GM20431 (cell line): Measurements from ENCODE around the gene RARB.

ENCODE experiments used
- in situ Hi-C: fragments of 300-500 bp; cut with MseI, MboI; formaldehyde crosslinking; loops from one replicate; pipeline ENCODE4 v1.15.0; 2020; ENCODE audit warnings: low sequenced_read_pairs; ENCODE audit not compliant: unreplicated experiment

RARB gene

DNA sequence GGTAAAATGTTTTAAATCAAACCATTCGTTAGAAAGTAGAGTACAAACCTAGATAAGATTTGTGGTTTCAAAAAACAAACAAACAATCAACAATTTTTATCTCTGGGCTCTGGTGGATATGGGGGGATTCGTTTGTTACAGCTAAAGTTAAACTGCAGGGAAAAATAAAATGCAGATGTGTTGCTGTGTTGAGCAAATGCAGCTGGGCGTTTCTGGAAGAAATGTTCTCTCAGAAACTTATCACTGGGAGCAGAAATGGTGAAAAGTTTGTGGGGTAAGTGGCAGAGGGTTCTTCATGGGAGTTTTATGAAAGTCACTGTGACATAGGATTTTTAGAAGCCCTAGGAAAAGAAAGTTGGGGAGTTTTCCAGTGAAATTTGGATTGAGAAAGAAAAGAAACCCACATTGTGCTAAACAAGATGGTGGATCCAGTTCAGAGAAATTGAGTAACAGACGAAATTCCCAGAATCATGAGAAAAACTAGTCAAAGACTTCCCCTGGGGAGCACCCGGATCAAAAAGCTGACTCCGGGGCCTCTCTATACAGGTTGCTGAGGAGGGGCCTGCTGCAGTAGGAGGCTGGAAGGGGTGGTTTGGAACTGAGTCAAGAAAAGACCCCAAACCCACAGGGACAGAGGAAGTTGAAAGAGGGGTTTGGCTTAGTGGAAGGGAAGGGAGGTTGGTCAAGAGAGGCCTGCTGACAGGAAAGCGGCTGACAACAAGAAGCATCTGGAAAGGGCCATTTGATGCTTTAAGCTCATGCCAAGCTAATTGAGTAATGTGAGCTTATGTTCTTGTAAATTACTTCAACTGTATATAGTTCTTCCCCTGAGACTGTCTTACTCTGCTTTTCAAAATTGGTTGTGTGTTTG is 108.7 kb downstream of the RARB start:
- in situ Hi-C loops: no loop called here

DNA sequence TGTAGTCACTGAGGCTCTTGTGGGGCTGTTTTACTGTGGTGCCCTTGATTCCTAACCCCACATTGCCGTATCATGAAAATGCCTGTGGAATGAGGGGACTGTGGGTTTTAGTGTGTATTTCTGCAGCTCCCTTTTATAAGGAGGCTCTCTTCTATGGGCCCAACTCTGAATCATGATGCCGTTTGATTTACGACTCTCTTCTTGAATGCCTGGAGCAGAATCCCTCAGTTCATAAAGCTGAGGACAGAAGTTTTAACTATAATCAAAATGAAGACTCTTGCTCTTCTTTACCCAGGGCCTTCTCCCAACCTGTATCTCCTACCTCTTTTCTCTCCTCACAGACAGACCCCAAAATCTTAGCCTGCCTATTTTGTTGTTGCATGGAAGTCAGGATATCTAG is 109.5 kb downstream of the RARB start:
- in situ Hi-C loops: no loop called here

DNA sequence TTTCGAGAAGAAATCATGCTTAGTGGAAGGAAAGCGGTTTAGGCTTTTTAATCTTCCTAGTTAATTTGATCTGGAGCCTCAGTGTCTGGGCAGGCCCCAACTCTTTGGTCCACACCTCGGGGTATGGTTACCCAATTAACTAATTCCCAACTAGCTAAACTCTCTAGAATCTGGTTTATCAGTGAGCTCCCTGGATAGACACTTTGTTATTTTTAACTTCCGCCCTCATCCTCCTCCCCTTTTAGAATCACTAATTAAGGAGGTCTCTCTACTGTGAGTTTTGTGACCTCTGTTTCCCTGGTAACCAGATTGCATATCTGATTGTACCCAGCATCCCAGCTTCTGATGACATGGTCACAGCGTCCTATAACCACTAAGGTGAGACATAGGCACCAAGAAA is 112.2 kb downstream of the RARB start:
- in situ Hi-C loops: no loop called here

DNA sequence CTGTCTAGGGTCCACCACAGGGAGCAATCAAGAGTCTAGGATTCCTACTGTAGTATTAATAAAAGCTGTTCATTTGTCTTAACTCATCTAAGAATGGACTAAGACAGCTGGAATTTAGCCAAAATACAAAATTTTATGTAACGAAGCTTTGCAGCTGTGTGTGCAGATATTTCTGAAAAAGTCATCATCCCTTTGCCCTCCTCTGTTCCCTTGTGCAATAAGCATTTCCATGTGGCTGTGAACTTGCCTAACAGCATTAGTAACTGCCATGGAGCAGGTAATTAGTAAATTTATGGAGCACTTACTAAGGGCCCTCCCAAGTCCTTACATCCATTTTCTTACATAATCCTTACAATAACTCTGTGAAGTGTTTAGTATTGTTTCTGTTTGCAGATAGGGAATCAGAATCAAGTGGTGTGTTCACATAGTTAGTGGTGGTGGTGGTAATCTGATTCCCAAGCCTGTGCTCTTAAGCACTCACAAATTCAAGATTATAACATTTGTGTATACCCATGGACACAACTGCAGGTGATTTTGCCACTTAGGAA is 114.5 kb downstream of the RARB start:
- in situ Hi-C loops: no loop called here

DNA sequence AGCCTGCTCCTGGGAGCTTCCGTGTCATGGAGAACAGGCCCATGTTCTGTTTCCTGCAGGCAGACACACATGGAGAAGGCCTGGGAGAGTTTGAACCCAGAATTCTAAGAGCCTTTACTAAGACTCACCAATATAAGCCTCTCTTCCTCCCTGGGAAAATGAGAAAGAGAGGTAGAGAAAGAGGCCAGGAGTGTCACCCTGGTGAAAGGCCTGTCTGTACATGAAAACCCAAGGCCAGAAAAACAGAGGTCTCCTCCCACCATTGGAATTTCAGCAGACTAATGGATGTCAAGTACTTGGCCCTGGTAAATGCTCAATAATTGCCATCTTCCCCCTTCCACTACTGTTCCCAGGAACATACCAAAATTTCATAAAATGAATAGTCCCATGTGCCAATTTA is 119.0 kb downstream of the RARB start:
- in situ Hi-C loops: no loop called here

DNA sequence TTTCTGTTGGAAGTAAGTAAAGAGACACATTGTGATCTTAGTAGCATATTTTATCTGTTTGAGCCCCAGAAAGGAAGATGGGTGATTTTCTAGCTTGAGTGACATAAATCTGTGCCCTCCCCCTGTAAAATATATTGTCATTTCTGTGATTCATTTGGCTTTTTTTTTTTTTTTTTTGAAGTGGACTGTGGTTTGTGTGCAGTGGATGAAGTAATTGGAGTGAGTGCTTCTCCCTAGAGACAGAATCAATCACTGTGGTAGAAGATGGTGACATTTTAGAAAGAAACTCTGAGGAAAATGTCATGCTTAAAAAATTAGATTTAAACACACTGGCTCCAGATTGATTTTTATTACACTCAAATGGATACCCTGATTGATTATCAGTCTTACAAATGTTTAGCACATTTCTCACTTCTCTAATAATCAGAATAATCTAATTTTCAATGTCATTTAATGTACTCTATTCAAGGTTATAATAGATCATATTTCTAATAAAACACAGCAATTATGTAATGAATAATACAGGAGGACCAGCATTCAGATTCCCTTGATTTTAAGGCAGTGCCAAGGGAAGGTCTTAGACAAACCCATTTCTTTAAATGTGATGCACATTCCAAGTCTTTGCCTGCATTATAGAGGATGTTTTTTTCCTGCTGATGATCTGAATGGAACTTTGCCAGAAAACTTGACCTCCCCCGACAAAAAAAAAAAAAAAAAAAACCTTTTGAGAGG is 120.0 kb downstream of the RARB start:
- in situ Hi-C loops: no loop called here

DNA sequence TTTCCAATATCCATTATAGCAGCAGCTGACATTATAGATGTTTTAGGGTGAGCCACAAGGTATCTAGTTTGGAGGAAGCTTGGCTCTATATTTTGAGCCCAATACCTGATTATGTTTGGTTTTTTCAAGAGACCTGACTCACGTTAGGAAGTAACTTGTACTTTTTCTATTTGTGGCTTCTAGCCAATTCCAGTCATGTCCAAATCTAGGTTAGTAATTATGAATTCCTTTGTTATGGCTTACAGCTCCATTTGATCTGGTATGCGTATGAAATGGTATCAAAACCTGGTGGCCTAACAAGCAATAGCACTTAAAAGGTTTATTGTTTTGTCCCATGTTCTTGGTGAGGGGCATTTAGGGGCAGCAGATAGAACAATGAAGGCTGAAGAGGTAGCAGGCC is 120.8 kb downstream of the RARB start:
- in situ Hi-C loops: no loop called here

DNA sequence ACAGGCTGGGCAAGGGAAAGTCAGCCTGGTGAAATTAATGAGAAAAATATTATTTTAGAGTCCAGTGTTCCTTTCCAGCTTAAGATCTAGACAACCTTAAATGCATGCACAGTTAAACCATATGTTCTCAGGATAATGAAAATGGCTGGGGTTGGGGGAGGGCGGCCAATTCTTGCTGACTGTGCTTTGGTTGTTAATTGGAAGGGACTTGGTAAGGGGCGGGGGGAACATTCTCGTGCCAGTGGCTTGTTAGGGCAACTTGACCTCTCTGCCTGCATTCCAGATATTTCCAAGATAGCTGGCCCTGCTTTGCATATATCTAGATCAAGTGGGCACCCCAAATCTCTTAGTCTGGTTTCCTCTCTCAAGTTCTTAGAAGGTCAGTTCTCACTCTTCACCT is 124.2 kb downstream of the RARB start:
- in situ Hi-C loops: no loop called here

DNA sequence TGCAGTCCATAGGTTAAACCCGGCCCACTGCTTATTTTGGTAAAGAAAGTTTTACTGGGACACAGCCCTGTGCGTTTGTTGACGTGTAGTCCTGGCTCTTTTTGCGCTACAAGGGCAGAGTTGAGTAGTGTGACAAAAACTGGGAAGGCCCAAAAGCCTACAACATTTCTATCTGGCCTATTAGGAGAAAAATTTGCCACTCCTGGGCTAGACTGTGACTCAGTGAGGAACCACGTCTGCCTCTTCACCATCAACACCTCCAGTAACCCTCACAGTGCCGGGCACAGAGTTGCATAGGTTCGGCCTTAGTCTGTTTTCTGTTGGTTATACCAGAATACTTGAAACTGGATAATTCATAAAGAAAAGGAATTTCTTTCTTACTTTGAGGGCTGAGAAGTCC is 126.3 kb downstream of the RARB start:
- in situ Hi-C loops: no loop called here

DNA sequence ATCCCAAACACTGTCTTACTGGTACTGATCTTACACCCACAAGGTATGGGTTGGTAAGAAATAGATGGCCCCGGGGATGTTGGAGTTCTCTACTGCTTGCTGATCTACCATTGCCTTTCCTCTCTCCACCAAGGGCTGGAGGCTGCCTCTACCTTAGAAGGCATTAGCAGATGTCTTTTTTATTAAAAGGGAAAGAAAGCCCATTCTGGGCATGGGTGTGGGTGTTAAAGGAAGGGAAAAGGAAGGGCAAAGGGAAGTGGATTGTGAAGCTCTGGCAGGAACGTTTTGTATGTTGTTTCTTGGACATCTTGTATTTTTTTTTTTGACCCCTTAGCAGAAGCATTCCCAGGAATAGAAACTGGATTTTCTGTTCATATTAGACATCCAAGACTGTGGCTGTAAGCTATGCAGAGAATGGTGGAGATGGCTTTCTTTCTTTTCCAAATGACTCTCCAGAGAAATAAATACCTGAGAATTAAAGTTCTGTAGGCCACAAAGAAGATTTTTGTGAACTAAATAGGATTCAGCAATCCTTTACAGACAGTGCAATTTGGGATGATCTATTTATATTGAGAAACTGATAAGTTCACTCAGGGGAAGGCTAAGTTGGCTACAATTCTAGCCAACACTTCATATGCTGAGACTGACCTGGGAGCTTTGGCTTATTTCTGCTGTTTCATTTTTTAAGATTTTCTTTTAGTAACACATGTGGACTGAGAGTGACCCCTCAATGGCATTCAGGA is 127.8 kb downstream of the RARB start:
- in situ Hi-C loops: no loop called here

DNA sequence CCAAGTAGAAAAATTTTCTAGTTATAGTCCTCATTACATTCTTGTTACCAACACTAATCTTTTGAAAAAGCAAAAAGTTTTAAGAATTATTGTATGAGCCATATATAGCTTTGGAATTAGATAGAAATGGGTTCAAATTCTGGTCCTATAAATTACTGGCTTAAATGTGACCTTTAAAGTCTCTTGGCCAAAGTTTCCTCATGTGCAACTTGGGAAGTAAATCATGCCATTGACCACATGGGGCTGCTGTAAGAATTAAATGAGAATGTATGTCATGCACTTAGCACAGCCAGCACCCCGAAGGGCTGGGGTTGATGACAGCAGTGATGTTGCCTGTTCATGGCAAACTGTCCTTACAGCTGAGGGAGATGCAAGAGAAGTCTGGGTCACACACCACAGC is 128.4 kb downstream of the RARB start:
- in situ Hi-C loops: no loop called here

DNA sequence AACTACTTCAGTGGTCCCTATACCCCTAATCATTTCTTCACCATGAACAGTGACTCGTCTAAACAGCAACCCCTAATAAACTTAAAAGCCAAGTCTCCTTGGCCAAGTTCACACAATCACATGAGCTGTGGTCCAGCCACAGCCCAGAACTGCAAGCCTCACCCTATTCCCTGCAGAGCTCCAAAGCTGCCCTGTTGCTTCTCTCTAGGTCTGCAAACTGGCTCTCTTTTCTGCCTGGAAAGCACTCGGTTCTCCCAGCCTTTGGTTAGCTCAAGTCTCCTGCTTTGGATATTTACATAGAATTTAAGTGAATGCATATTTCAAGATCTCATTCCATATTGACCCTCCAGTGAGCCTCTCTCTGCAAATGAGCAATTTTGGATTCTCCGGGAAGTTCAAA is 129.6 kb downstream of the RARB start:
- in situ Hi-C loops: no loop called here

DNA sequence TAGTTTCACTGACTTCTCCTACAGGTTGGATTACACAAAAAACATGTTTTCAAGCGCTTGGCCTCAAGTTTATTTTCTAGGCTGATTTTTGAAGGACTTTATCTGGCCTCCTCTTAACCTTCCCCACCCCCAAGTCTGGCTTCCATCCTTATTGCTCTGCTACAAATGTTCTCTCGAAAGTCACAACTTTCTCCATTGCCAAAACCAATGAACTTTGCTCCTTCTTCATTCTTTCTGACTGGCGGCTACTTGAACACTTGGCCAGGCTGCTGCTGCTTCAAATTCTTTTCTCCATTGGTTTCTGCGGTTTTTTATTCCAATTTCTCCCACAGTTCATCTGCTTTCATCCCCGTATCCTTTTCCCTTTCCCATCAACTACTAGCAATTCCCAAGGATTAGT is 130.1 kb downstream of the RARB start:
- in situ Hi-C loops: no loop called here

DNA sequence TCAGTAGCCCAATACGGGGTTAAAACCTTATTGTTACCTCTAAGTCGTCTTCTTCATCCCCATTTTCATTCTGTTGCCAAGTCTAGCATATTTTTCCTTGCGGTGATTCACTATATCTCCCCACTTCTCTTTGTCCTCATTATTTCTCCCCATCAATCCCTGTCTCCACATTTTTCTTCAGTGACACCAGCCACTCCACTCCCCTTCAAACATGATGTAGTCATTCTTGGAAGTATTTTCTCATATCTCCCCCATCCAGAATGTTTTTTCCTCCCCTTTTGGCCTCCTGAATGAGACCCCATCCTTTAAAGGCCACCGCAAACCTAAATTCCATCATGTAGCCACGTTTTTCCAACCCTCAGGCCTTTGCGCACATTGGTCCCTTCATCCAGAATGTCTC is 130.7 kb downstream of the RARB start:
- in situ Hi-C loops: no loop called here

DNA sequence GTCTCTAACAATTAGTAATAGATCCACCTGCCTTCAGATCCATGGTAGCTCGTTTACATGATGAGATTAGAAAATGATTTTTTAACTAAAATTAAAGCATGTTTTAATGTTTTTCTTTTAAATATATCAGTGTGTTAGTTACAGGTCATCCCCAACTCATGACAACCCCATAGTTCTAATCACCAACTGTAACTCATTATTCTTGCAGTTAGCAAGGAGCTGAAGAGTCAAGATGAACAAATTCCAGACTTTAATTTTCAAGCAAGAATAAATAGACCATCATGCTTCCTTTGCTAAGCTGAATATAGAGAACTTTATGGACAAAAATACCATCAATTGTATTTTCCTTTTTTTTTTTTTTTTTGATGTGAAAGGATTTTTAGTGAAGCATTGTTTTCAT is 135.5 kb downstream of the RARB start:
- in situ Hi-C loops: no loop called here

DNA sequence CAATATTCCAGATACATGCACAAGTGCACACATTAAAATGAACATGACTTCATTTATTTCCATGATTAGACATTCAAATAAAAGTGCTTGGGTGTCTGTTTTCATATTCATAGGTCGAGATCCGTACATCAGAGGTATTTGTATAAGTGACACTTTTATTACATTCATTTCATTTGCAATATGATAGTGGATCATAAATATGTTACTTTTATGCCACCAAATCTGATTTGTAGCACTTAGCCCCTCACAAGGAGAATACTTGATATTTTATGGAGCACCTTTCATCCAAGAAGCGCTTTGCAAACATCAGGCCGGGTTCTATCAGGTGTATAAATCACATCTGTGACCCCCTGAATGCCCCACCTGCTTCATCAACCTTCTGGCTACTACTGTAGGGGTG is 136.0 kb downstream of the RARB start:
- in situ Hi-C loops: no loop called here

DNA sequence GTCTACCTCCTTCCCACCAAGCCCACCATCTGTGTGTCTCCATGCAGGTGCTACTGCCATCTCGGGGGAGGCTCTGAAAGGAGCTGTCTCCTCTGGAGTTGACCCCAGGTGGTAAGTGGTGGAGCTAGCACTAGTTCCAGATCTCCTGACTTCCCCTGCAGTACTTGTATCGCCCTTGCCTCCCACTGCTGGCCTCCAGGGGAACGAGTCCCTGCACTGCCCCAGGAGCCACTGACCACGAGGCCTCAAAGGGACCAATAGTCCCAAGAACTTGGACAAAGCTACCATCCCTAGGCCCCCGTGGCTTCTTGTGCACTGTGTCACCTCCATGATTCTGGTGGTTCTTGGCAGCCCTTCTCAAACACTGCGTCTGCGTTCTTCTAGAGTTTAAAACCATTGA is 137.7 kb downstream of the RARB start:
- in situ Hi-C loops: no loop called here

DNA sequence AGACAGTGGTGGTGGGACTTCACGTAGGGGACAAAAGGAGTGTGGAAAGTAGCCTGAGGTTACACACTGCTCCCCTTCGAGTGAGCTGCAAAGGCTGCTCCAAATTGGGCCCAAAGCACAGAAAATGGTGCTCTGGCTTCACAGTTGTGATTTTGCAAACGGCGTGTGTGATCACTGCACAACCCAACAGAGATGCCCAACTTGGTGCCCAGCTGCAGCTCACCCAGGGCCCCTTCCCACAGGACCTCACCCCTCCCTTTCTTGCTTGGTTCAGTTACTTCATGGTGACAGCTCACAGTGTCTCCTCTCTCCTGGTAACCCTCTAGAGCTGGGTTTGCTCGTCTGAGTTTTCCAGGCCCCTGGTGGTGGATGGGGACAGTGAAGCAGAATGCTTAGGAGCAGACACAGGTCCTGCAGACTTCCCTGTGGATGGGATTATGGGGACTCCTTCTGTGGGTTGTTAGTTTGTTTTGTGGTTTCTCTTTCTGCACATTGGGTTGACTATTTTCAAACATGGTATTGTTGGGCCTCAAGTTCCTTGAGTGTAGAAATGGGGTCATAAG is 138.4 kb downstream of the RARB start:
- in situ Hi-C loops: no loop called here

DNA sequence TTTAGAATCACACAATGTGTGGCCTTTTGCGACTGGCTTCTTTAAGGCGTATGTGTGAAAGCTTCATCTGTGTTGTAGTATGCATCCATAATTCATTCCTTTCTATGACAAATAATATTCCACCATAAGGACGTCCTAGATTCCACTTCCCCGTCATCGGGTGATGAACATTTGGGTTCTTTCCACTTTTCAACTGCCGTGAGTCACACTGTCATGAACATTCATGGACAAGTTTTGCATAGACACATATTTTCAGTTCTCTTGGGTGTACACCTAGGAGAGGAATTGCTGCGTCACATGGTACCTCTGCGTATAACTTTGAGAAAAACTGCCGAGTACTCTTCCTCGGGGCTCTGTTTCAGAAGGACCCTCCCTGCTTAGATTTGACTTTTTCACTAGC is 139.3 kb downstream of the RARB start:
- in situ Hi-C loops: no loop called here

DNA sequence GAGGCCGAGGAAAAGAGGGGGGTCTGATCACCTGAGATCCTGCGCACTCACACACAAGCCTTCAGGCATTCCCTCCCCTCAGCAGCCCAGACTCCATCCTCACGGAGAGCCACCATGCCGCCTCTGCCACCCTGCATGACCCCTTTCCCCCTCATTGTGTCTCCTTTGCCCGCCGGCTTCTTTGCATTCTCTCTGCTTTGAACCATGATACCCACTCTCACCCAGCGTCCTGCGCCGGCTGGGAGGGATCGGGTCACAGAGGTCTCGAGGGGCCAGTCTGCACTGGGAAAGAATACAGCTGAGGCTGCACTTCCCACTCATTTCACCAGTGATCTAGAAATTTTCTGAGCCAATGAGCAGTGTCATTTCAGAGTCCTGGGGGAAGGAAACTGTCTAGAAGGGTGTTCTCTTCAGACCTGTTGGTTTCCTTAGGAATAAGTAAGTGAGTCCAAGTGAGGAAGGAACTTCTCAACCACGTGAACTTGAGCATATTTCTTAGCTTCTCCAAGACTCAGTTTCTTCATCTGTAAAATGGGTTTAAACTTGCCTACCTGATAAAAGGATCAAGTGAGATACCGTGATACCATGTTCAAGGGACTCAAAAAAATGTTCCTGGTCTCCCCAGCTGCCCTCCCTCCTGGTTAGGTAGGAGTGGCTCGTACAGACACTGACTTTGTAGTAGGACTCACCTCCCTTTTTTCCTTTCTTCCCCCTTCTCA is 139.9 kb downstream of the RARB start:
- in situ Hi-C loops: no loop called here
